Fibroblast of skin of right quadriceps (primary cell): ENCODE data around the gene BMPER.

ENCODE experiments used
- DNase-seq: peaks from one replicate; pipeline ENCODE4 v3.0.0-alpha.2; 2013

The BMPER gene

DNA sequence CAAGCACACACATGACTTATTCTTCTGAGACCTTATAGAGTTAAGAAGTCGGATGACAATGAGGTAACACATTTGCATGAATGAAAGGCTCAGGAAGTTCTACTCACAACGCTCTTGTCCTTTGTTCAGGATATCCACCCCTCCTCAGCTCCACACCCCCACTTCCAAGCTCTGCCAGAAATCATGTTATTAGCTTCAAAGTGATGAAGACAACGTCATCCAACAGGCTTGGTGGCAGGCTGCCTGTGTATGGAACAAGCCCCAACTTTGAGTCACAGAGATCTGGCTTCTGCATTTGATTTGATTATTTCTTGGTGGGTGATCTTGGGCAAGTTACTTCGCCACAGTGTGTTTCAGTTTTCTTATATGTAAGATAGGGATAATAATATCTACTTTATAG lies 12.4 kb upstream of the BMPER start:
- DNase-seq, result no peak

DNA sequence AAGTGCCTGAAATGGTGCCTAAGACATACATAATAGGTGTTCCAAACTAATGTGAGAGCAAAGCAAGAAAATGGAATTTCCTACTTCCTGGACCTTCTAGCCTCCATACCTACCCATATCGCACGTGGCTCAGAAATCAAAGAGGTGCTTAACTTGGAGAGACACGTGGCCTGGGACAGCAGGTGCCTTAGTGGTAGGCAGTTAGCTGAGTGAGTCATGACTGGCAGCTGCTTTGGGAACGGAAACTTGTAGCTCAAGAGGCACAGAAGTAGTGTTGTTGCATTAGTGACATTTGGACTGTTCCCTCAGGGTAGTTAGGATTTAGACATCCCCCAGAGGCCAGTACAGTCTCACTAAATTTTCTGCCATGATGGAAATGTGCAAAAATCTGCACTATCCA lies 12.0 kb upstream of the BMPER start:
- DNase-seq, result no peak

DNA sequence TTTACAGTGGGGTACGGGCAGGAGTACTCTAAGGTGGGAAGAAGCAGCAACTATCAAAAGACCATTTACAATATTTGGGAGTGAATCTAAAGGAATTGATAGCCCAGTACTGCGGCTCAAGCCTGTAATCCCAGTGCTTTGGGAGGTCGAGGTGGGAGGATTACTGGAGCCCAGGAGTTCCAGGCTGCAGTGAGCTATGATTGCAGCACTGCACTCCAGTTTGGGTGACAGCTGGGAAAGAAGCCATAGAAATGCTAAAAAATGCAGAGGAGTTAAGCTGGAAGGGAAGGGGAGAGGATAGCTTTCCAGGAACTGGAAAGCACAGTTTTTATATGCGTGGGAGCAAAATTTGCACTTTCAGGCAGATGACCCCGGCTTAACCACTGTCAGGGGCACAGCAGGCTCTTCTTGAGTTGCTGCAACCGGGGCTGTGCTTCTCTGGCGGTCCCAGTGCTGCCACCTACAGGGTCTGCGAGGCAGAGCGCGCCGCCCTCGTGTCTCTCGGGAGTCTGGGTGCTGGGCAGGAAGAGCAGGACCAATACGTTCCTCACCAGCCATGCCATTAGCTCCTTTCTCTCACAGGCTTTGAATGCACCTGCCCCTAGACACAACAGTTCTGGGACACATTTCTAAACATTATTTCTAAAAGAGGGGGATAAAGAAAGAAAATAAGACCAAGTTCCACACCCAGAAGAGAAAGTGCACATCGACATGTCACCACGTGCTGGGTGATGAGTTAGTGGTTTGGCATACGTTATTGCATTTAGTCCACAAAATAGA lies 10.1 kb upstream of the BMPER start:
- DNase-seq, result peak; percentile 76

DNA sequence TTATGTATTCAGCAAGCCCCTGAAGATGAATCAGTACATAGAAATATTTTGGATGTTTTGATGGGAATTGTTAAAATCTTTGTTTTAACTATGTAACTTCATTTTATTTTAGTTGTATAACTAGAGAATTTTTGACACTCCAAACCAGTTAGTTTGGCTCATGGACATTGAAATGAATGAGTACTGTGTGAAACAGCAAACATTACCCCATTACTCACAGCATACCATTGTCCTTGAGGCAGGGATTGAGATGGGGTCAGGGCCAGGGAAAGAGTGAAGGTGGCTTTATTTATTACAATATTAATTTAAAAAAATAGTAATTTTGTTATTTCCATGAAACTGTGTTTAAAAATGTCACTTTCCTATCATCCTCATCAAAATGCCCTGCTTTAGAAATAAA lies 4.8 kb upstream of the BMPER start:
- DNase-seq, result no peak

DNA sequence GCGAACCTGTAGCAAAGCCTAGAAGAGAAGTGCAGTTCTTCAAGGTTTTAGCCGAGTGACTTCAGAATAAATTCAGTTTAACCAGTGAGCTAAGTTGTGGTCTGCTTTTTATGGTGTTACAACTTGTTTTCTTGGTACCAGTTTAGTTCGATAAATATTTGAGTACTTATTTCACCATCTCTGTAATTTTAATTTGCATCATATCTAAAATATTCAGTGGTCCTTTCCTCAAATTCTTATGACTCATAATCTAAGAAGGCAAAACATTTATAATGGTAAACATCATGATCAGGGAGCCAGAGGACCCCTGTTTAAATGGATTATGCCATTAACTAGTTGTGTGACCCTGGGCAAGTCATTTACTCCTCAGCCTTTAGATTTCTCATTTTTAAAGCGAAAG lies 4.1 kb upstream of the BMPER start:
- peak; percentile 72 for DNase-seq

DNA sequence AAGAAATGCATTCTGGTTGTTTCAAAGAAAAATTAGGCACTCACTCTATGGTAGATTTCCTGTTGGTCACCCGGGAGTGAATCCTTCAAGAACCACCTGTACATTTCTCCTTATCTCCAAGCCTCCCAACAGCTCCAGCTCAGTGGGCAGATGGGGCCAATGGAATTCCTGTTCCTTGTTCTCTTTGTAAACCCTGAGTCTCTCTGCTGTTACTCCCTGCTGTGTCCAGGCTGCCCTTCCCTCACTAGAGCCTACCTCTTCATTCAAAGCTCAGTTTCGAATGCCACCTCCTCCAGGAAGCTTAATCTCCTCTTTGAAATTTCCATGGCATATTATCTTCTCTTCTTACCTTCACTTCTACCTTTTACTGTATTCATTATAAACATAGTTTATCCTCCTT lies 3.5 kb upstream of the BMPER start:
- DNase-seq, result no peak

DNA sequence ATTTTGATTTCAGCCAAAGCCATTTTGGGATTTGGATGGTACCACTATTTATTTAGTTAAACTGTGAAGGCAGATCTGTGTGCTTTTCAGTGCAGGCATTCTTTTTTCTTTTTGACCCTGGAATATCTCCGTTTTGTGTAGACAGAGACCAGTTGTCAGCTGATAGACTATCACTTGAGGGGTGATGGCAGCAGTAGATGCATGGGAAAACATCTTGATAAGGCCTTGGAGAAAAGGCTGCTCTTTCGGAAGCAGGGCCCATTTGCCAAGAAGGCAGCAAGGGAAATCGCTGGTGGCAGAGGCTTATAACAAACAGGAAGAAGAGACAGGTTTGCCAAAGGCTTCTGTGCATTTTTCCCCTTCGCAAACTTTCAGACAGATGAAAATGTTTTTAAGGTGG lies 2.6 kb upstream of the BMPER start:
- DNase-seq, result no peak

DNA sequence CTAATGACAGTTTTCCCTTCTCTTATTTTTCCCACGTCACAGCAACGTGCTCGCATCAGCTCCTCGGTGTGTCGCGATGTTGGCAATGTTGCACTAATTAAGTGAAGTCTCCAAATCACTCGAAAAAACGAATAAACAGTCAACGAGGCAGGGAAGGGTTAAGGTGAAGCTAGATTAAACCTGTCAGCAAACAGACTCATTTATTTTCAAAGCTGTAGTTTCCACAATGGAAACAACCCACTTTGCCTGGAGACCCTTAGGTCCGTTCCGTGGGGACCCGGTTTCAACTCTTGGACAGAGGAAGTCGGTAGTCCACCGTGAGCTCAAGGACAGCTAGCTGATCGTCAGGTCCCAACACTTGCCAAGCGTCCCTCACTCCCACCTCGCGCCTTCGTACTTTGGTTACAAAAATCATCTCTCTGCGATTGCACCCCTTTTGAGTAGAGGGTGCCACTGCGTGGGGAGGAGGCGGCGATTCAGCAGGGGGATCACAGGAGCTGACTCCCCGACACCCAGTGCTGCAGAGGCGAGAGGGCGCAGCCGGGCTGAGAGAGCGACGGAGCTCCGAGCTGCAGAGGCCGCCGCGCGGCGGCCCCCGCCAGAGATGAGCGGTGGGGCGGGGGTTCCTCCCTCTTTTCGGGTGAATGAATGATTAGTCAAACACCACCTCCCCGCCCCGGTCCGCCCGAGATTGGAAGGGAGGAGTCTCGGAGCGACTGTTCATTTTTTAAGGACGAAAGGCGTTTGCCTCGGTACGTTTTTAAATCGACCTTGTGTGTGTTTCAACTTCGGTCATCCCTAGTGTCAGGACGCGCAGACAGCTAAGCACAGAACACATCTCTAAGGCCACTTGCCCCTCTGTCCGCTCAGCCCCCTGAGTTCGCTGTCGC lies 1.3 kb upstream of the BMPER start:
- DNase-seq, result peak; percentile 74

DNA sequence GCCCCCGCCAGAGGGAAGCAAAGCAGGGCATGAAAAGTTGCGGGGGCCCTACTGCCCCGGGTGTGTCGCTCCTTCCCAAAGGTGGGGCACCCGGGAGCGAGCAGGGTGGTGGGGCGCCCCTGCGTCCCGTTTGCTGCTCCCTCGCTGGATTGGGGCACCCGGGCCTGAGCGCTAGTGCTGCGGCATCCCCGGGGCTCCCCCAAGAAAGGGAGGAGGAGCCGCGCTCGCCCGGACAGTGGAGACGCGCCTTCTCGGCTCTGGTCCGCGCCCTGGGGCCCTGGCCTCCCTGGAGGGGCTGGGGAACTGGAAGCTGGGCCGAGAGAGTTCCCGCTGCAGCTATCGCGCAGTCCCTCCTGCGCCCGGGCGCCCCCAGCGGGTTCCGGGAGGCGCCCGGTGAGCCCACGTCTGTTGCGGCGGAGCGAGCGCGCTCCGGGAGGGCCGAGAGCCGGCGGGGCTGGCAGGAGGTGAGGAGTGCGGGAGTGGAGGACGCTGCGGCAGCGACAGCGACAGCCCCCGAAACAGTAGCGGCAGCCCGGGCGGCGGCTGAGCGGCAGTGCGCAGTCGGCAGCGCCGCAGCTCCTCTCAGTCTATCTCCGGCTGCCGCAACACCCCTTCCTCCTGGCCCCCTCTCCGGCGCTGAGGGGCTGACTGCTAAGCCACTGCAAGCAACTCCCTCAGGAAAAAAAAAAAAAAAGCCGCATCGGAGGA lies 504 bp upstream of the BMPER start:
- peak; percentile 69 for DNase-seq

DNA sequence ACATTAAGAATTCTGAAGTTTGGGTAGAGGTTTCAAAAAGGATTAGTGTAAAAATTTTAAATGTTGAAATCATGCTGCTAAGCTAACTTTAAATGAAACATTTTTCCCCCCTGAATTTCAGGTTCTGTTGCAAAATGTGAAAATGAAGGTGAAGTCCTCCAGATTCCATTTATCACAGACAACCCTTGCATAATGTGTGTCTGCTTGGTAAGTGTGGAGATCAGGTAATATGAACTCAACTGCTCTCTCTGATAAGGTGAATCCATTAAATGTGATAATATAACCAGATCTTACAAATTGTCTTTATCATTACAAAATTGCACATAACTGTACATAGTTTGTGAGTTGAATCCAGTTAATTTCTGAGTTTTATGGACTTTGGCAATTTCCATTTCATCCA lies 1.4 kb downstream of the BMPER start:
- no peak for DNase-seq

DNA sequence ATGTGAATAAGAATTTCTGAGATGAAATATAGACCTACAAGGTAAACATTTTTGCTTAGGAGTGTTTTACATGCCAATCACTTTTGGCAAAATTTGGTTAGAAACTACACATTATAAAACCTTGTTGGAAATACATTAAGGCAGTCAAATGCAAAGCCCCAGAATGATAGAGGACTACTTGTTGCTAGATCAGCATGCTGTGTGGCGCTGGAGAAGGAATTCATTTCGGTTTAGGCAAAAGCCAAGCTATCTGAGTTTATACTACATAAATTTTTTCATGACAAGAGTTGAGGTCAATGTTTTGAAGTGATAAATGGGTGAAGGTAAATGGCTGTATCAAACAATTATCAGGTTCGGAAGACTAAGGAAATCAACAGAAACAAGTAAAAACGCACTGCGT lies 2.3 kb downstream of the BMPER start:
- no peak for DNase-seq

DNA sequence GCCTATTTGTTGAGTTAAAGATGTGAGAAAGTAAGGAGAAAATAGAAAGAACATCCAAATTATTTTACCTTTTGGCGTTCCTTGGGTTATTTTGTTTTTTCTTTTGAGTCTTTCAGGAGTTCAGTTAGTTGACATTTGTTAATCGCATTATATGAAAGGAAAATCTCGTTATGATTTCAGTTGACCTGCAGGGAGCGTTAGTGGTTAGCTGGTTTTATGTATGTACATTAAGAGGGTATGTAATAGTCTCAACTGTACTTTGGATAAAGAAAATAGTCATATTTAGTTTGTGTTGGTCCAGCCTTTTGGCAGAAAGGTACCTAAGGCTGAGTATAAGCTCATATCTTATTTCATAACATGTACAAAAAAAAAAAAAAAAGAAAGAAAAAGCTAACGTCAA lies 4.0 kb downstream of the BMPER start:
- no peak for DNase-seq

DNA sequence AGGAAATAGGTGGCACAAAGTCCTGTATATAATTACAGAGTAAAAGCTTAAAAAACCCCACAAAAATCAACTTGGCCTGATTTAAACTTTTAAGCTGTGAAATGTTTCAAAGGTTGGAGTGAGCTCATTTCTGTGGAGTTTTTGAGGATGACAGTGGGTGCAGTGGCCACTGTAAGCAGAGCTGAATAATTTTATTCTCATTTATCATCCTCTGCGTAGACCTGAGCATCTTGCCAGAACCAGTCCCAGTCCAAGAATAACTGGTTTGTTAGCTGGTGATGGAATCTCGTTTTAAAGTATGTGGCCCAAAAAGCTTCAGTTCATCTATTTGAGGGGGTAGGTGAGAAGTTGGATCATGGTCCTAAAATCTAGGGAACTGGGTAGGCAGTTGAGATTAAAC lies 4.4 kb downstream of the BMPER start:
- no peak for DNase-seq

DNA sequence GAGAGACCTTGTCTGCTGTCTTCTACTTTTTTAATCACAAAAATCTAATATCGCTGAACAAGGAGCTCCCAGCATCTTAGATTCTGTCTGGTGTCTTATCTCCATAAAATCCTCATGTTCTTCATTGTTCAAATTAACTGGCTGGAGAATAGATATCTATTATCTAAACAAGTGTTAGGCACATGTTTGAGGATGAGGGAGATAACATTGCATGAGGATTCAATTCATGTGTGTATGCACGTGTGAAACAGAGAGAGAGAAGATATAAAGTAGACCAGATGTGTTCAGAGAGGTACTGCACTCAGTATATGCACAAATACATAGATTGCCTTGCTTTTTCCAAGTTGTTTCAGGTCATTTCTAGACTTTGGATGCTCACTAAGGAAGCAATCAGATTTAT lies 5.4 kb downstream of the BMPER start:
- no peak for DNase-seq

DNA sequence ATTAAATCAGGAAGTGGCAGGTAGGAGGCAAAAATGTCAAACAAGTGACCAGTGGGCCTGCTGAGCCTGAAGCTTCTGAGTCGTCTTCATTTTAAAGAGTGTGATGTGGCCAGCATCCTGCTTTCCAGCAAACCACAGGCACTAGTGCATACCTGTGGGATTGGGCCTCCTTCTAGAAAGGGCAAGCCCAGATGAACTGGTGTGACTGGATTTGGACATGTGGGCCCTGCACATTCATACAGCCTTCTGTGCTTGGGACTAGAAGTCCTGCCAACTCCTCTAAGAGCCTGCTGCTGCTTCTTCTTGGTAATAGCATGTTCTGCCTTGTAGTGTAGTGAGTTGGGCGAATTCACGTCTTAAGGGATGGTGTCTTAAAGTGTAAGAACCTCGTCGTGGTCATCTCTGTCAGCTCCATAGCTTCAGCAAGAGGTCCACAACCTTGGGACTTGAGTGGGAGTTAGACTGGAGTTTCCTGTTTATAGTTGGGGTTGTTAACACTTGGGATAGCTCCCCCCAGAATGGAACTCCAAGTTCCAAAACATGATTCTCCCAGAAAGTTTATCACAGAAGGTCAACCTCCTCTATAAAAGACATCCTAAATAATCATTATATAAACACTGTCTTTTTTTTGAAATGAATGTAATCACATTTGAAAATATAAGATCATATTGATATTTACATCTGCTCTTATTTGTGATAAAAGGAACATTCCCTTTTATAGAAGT lies 11.2 kb downstream of the BMPER start:
- DNase-seq, result no peak

DNA sequence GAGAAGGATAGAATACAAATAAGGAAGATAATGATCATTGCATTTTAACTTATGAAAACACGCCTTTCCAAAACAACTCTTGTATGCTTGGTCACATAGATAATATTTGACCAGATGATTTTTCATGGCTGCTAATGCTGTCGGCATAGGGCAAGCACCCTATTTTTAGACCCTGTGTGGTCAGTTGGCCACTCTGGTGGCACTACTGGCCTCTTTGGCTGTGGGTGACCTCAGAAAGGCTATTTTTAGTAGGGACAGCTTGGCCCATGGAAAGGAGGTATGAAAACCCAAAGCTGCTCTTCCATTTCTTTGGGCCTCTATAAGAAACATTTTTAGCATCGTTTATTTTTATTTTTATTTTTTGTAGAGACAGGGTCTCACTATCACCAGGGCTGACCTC lies 12.3 kb downstream of the BMPER start:
- DNase-seq, result no peak

DNA sequence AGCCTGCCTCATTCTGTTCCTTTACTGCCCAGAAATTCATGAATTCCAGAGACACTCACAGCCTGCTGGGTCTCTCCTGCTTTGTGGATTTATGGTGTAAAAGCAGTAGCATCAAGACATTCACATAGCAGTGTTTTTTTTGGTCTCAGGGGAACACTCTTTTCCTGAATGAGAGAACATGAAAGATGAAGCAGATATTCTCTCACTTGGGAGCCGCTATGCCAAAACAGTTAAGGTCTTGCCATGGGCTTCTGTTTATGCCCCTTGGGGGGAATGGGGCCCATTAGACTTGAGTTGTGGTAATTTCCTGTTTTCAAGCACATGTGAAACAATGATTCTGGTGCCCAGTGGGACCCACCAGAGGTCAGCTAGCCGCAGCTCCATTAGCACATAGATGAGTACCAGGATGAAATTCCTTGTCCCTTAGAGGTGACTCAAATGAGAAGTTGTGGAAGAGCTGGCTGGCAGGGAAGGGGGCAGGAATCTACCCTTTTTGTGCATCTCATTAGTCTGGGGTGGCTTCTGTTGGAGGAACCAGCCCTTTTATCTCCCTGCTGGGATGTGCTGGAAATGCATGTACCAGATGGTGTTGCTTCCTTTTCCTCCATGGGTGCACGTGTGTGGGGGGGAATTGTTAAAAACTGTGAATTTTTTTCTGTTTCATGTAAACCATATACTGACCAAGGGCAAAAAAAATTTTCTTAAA lies 13.3 kb downstream of the BMPER start:
- no peak for DNase-seq

DNA sequence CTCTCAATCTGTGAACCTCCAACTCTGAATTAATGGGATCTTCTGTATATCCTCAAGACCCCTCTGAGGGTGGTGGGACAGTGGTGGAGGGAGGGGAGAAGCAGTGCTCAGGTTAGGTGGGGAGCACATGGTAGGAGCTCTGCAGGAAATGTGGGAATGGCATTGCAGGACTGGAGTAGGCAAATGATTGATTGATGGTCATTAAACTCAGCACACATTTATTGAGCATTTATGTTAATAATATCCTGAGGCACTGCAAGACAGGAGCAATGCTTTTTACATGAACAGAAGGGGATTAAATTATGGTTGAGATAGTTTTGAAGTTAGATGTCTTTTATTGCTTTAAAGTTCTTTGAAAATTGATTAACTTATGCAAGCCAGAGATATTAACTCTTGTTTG lies 14.1 kb downstream of the BMPER start:
- DNase-seq, result no peak

DNA sequence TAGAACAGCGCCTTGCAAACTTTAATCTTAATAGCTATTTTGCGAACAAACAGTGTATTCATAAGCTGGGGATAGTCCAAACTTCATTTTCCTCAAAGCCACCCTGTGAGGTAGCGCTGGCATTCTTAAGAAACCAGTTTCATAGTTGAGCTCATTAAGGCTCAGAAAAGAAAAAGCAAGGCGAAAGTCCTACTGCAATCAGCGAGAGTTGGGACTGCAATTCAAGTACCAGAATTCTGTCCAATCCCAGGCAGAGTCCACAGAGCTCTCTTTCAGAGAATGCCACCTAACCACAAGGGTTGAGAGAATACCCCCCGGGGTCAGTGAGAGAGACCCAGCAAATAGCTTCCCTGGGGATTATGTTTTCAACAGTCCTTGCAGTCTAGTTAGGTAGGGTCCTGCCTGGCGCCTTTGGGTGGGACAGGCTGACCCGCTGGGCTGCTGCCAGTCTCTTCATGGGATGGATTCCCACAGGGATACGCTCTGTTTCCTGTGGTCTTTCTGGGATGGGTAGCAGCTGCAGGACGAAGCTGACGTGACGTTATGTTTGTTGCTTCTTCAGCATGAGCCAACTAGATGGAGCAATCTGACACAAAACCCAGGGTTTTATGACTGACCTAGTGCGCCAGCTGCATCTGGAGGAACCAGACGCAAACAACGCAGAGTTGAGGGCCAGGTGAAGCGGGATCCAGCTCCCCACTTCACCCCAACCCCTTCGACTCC lies 16.0 kb downstream of the BMPER start:
- DNase-seq, result no peak

DNA sequence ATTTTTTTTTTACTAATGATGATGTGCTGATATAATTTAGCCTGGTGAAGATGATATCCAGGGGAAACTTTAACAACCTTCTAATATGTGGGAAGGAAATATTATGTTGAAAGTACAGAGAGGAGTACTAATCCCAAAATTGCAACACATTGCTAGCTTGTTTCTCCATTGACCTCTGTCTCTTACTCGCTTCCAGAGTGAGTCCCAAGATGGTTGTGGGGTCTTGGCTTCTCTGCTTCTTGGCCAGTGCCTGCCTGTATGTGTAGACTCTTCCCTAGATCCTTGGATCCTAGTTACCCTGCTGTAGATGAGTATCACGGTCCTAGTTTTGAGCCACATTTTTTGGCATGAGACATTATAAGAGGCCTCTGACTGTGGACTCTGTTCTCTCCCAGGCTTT lies 17.5 kb downstream of the BMPER start:
- DNase-seq, result no peak

DNA sequence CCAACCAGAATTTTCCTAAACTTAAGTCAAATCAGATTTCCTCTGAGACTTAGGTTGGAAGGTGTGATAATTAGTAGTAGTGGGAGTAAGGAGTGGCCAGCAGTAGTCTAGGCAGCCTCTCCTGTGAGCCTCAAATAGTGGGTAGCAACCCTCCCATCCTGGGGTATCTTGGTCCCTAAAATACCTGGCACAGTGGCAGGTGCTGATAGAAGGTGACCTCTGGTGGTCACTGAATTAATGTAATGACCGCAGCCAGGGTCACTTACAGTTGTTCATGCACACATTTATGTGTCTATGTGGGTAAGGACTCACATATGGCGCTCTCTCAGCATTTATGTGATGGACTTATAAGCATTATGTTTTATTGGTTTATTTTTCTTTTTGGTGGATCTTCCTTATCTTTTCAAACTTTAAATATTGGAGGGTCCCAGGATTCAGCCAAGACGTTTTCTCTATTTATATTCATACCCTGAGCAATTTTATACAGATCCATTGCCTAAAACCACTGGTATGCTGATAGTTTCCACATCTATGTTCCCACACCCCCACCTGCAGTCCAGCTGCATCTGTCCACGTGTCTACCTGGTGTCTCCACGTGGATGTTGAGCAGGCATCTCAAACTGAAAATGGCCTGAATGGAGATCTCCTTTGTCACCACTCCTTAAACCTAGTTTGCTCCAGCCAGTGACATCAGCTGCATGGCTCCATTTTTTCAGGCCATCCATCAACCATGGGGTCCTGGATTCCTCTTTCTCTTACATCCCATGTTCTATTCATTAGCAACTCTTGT lies 18.3 kb downstream of the BMPER start:
- no peak for DNase-seq
